ENCODE measurements around the gene CTDSPL. TPM values are rescaled to one million over a fixed set of nuclear protein-coding genes. Genes with fewer than 3 reads are reported as not detected.

The CTDSPL gene
- total RNA-seq, 4 donors from 2014 or later: 33.4 to 72.6 (median 54.0) TPM

DNA sequence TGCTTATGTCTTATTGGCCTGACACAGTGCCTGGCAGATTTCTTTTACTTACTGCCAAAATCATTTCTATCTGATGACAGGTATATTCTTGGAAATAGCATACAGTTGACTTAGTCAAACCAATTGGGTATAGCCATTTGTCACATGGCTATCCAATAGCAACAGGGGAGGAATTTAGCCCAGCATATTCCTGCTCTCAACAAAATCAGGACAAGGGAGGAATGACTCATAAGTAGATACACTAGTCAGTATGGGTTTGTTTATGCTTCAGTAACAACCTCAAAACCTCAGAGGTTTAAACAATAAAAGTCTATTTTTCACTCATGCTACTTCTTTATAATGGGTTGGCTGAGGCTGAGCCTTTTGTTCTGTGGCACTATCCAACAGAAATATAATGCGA lies 90.9 kb downstream of the CTDSPL start:
- H3K36me3 ChIP-seq: peaks cover 0 to 12% of the 10 kb centered on the region in 2 donors
- H3K27ac ChIP-seq: no peak overlapping the region
- peaks cover 13 to 44% (median 13%) of the 10 kb centered on the region in 3 donors for H3K4me1 ChIP-seq
- no peaks in the 10 kb centered on the region for H3K9me3 ChIP-seq
- WGBS, 2 donors (ENCODE audit: low coverage in 1 of 2): 100% methylated on average over 1 of the region's 1 CpG
- no peak overlapping the region for H3K4me3 ChIP-seq
- no peaks in the 10 kb centered on the region for H3K27me3 ChIP-seq
- TF ChIP-seq POLR2A (IDR thresholded peaks at IDR 0.05) (no peak), EP300 (IDR thresholded peaks at IDR 0.05) (no peak), POLR2AphosphoS5 (IDR thresholded peaks at IDR 0.05) (no peak)
- TF ChIP-seq, protein P1, sequence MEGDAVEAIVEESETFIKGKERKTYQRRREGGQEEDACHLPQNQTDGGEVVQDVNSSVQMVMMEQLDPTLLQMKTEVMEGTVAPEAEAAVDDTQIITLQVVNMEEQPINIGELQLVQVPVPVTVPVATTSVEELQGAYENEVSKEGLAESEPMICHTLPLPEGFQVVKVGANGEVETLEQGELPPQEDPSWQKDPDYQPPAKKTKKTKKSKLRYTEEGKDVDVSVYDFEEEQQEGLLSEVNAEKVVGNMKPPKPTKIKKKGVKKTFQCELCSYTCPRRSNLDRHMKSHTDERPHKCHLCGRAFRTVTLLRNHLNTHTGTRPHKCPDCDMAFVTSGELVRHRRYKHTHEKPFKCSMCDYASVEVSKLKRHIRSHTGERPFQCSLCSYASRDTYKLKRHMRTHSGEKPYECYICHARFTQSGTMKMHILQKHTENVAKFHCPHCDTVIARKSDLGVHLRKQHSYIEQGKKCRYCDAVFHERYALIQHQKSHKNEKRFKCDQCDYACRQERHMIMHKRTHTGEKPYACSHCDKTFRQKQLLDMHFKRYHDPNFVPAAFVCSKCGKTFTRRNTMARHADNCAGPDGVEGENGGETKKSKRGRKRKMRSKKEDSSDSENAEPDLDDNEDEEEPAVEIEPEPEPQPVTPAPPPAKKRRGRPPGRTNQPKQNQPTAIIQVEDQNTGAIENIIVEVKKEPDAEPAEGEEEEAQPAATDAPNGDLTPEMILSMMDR (IDR thresholded peaks at IDR 0.05): no peak
- no peak for ATAC-seq

DNA sequence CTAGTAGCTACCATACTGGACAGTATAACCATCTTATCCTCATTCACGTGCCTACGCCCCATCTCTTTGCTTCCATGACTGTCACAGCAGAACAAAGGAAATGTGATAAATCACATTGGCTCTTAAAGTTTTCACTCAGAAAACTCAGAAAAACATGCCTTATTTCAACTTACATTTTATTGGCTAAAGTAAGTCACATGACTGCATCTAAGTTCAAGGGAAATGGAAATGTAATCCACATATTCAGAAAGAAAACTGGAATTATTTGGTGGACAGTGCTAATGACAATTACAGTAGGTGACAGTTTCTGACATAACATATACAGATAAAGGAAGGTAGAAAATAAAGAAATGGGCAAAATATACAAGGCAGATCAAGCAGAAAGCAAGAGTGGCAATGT lies 91.5 kb downstream of the CTDSPL start:
- H3K4me1 ChIP-seq: peaks cover 14 to 50% (median 15%) of the 10 kb centered on the region in 3 donors
- WGBS, 2 donors (ENCODE audit: low coverage in 1 of 2): 94 to 96% methylated on average over 2 of the region's 2 CpGs
- no peak overlapping the region for H3K4me3 ChIP-seq
- H3K9me3 ChIP-seq: no peaks in the 10 kb centered on the region
- H3K36me3 ChIP-seq: peaks cover 0 to 12% of the 10 kb centered on the region in 2 donors
- ATAC-seq: no peak
- TF ChIP-seq EP300 (IDR thresholded peaks at IDR 0.05): no peak
- TF ChIP-seq, protein P1 (IDR thresholded peaks at IDR 0.05): no peak
- no peak for TF ChIP-seq POLR2A (IDR thresholded peaks at IDR 0.05)
- TF ChIP-seq POLR2AphosphoS5 (IDR thresholded peaks at IDR 0.05): no peak
- H3K27me3 ChIP-seq: no peaks in the 10 kb centered on the region
- peak overlapping the region in 1 of 4 donors; percentile 39 for H3K27ac ChIP-seq

DNA sequence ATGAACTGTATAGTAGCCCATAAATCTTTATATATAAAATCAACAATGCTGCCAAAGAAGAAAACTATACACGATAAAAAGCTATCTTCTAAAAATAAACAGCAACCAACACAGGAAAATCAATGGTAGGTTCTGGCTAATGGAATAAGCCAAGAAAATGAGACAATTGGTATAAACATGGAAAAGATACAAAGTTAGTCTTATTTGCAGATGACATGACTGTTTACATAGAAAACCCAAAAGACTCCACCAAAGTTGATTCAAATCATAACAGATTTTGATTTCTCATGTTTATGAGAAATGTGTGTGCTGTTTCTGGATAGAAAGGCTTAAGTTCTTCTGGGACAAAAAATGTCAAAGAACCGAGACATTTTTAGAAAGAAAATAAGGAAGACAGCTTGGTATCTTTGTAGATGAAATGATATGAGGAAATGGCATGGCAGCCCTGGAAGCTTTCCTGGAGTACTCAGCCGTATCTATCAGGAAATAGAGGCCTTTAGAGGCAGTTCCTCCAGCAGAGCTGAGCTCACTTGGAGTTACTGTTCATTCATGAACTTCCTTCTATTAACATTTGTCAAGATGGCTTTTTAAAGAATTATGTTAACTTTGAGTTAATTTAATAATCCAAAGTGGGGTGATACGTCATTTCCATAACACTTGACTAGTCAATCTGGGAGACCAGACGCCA lies 92.2 kb downstream of the CTDSPL start:
- ATAC-seq: no peak
- Histone ChIP-seq H3K4me3 (no peak overlapping the region), H3K27me3 (no peaks in the 10 kb centered on the region), H3K4me1 (peaks cover 14 to 50% (median 15%) of the 10 kb centered on the region in 3 donors), H3K9me3 (no peaks in the 10 kb centered on the region), H3K36me3 (peaks cover 0 to 14% of the 10 kb centered on the region in 2 donors), H3K27ac (peak overlapping the region in 3 of 4 donors; percentile 39 to 48 (median 45))
- 34 to 39% methylated on average over 4 to 5 of the region's 5 CpGs for WGBS, 2 donors (ENCODE audit: low coverage in 1 of 2)
- TF ChIP-seq POLR2A (IDR thresholded peaks at IDR 0.05) (no peak), EP300 (IDR thresholded peaks at IDR 0.05) (no peak), POLR2AphosphoS5 (IDR thresholded peaks at IDR 0.05) (no peak)
- TF ChIP-seq, protein P1 (IDR thresholded peaks at IDR 0.05): no peak

DNA sequence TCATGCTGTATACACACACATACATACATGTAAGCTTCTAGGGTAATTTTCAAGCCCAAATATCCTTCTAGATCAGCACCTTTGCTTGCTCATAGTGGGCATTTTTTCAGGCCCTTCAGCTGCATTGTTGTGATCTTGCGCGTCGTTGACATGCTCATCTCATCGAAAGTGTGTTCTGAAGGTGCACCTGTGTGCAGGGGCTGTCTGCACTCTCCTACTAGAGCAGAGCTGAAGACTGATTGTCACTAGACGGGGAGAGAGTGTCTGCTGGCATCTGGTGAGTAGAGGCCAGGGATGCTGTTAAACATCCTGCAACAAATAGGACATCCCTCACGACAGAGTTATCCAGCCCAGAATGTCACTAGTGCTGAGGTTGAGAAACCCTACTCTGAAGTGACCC lies 93.2 kb downstream of the CTDSPL start:
- no peaks in the 10 kb centered on the region for H3K27me3 ChIP-seq
- no peaks in the 10 kb centered on the region for H3K9me3 ChIP-seq
- WGBS, 2 donors (ENCODE audit: low coverage in 1 of 2): 94 to 100% methylated on average over 3 of the region's 6 CpGs
- H3K4me3 ChIP-seq: no peak overlapping the region
- TF ChIP-seq POLR2AphosphoS5 (IDR thresholded peaks at IDR 0.05): no peak
- no peak for TF ChIP-seq EP300 (IDR thresholded peaks at IDR 0.05)
- no peak for TF ChIP-seq POLR2A (IDR thresholded peaks at IDR 0.05)
- H3K36me3 ChIP-seq: peaks cover 0 to 12% of the 10 kb centered on the region in 2 donors
- peak overlapping the region in 2 of 4 donors; percentile 39 to 45 for H3K27ac ChIP-seq
- peaks cover 14 to 50% (median 15%) of the 10 kb centered on the region in 3 donors for H3K4me1 ChIP-seq
- ATAC-seq: no peak

DNA sequence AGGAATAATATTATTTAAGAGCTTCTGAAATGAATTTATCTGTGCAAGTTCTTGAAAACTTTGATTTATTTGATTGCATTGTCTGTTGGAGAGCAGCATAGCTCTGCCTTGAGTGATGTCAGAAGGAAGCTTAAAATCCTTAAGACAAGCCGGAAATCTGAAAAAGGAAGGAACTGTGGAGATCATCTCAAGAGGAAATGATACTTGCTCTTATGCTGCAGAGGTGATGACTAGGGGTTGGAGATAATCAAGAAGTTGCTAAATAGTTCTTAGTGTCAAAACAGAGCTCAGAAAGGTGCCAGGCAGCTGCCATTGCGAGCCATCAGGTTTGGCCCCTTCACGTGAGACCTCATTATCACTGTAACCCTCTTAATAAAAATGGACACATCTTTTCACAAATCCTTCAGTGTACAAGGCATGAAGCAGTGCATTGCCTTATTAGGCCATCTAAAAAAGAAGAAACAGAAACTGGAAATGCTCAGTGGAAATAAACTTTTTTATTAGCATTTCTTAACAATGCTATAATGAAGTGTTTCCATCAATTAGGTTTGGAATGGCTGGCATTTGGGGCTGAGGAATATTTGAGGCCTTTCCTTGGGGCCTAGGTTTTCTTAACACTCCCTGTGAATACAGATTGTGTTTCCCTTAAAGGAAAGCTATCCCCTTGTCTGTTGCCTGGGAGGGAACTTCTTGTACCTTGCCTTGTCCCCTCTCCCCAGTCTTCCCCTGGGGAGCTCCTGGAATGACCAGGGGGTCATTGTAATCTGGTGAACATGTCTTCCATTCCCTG lies 94.4 kb downstream of the CTDSPL start:
- WGBS, 2 donors (ENCODE audit: low coverage in 1 of 2): 49 to 52% methylated on average over 3 of the region's 3 CpGs
- TF ChIP-seq EP300 (IDR thresholded peaks at IDR 0.05) (no peak), POLR2AphosphoS5 (IDR thresholded peaks at IDR 0.05) (no peak), POLR2A (IDR thresholded peaks at IDR 0.05) (no peak)
- TF ChIP-seq, protein P1 (IDR thresholded peaks at IDR 0.05): no peak
- H3K36me3 ChIP-seq: peaks cover 0 to 11% of the 10 kb centered on the region in 2 donors
- peaks cover 14 to 52% (median 15%) of the 10 kb centered on the region in 3 donors for H3K4me1 ChIP-seq
- H3K27ac ChIP-seq: peak overlapping the region; percentile 63 to 76 (median 74)
- H3K27me3 ChIP-seq: no peaks in the 10 kb centered on the region
- H3K9me3 ChIP-seq: no peaks in the 10 kb centered on the region
- no peak overlapping the region for H3K4me3 ChIP-seq
- no peak for ATAC-seq
